Ammon's horn (tissue), 1 donor: ENCODE results near the gene GLP1R.

Source experiments
- DNase-seq: peaks from one replicate; pipeline ENCODE4 v3.0.0-alpha.2; 2016; ENCODE audit warnings: low spot score

GLP1R gene

DNA sequence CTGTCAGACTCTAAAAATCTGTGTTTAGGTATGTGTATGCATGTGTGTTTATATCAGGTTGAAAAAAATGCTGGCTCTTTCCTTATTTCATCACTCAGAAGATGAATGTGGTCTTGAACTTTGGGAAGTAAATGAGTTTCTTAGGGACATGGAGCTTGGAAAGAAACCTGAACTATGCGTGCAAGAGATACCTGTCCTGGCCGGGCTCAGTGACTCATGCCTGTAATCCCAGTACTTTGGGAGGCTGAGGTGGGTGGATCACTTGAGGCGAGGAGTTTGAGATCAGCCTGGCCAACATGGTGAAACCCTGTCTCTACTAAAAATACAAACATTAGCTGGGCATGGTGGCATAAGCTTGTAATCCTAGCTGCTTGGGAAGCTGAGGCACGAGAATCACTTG is 4.4 kb upstream of the GLP1R start:
- DNase-seq = no peak

GRCh38 chr6:39047434-39048327 is 900 bp upstream of the GLP1R start:
- DNase-seq = no peak

DNA sequence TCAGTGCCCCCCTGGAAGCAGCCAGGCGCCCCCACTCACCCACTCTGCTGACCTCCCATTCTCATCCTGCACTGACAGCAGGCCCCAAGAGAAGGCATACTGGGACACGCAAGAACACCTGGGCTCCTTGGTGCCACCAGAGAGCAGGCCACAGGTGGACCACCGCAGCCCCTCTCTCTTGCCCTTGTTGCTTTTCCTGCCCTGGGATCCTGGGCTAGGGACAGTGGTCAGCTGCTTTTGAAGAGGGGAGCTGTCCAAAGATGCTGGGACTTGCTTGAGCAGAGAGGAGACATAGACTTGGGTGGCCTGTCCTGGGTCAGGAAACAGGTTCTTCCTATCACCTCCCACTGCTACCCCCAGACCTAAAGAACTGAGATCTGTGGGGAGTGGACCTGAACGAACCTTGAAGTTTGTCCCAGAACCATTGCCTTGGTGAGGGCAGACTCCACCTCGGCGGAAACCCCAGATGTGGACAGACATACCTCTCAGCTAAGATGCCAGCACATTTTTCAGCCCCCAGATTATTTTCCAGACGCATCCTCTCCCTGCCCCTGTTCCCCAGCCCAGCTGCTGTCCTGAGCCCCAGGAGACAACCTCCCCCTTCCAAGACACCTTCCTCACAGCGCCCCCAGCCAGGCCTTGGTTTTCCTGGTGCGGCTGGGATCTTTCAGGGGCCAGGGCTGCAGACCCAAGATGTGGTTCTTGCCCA is 1.1 kb downstream of the GLP1R start:
- DNase-seq = no peak

GRCh38 chr6:39050453-39051112 is 2.0 kb downstream of the GLP1R start:
- DNase-seq = no peak

DNA sequence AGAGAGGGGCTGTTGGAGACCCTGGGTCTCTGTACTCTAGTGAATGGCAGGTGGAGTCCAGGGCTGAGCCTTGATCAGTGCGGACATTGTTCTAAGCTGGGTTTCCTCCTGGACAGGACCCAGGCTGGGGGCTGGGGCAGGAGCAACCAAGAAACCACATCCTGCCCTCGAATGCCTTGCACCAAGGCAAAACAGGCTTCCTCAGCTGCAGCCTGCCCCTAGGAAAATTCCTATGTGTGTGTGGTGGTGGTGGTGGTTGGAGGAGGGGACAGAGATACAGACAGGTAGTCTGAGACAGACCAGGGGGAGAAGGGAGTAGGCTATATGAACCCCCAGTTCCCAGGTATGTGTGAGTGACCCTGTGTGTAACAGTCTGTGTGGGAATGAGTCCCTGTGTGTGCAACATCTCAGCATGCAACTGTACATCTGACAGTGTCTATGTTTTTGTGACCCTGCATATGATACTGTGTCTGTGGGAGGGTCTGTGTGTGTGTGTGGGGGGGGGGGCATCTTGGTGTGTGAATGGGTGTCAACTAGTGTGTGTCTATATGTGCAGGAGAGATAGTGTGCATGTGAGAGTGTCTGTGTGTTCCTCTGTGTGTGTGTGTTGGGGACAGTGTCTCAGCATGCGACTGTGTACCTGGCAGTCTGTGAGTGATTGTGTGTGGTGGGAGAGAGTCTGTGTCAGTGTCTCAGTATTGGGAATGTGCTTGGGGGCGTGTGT is 3.0 kb downstream of the GLP1R start:
- no peak for DNase-seq

GRCh38 chr6:39053016-39053624 is 4.5 kb downstream of the GLP1R start:
- DNase-seq = no peak

DNA sequence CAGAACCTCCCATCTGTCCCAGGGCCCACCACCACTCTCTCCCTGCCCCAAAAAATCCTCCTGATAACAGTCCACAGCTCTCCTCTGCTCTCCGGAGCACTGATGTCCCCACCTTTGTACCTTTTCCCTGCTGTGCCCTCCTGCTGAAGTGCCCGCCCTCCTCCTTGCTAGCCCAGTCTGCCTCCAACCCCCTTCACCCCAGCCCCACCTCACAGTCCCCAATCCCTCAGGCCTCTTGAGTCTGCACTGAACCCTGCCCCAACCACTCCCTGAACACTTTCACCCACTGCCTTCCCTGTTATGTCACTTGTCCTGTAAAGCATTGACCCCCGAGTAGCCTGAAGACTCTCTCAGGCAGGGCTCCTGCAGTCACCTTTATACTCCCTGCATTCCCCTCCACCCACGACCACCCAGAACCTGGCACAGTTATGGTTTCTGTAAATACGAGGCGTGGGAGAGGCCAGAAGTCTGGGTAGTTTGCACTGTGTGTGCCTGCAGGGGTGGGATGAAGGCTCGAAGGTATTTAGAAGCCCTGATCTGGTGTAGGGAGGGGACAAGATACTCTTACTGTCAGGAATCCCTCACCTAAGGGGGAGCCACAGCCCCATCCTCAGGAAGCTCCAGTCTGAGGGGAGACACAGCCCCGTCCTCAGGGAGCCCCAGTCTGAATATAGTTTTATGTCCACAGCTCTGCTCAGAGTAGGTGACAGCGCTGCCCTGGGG is 5.4 kb downstream of the GLP1R start:
- DNase-seq = no peak

GRCh38 chr6:39054577-39055142 is 6.1 kb downstream of the GLP1R start:
- no peak for DNase-seq

DNA sequence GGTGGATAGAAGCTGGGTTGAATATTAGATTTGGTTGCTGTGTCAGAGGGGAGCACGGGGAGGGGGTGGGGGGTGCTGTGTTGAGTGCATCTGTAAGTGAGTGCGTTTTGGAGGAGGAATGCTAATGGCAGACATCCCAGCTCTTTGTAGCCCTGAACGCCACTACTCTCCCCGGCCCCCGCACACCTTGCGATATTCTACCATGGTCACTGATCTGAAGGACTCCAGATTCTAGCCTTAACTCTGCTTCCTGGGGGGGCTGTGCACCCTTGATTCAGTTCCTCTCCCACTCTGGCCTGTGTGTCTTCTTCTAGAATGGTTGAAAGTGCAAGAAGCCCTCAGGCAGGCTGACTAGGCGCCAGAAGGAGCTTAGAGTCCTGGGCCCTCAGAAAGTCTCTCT is 7.1 kb downstream of the GLP1R start:
- DNase-seq = no peak

DNA sequence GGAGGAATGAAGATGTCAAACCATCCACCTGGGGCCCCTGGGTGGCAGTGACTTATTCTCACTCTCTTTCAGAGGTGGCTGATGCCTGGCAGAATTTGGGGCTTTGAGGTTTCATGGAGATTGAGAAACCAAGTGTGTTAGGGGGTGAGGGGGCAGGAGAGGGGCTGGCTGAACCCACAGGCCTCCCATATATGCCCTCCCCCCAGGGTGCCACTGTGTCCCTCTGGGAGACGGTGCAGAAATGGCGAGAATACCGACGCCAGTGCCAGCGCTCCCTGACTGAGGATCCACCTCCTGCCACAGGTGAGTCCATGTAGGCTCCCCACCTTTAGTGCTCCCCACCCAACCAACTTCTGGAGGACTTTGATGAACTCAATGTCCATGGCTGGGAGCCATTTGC is 7.6 kb downstream of the GLP1R start:
- no peak for DNase-seq

- no peak for DNase-seq
Observed at GRCh38 chr6:39056681-39057080, 8.1 kb downstream of the GLP1R start.

GRCh38 chr6:39057251-39058155 is 8.9 kb downstream of the GLP1R start:
- no peak for DNase-seq

DNA sequence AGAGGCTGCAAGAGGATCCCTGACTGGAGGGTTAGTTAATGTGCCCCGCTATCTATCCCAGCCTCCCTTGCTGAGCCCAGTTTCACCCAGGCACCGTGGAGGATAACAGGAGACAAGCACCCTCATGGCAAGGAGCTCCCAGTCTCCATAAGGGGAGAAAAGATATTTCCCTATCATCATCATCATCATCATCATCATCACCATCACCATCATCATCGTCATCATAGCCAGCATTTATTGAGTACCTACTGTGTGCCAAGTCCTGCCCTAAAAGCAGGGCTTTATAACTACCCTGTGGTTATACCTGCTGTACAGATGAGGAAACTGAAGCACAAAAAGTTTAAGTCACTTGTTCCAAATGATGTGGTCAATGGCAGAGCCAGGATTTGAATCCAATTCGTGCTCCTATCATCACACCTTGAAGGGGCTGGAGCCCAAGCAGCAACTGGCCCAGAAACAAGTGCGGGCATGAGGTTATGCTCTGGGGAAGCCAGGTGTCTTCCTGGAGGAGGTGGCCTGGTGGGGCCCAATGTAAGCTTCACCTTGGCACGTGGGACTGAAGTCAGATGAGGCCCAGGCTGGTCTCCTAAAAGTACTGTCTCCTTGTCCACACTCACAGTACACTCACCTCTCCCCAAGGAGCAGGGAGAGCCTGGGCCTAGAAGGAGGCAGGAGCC is 10.0 kb downstream of the GLP1R start:
- no peak for DNase-seq

- DNase-seq = no peak
Observed at GRCh38 chr6:39059496-39060310, 11.1 kb downstream of the GLP1R start.

- DNase-seq = no peak
Observed at GRCh38 chr6:39060467-39061160, 12.0 kb downstream of the GLP1R start.

GRCh38 chr6:39061182-39061581 is 12.6 kb downstream of the GLP1R start:
- DNase-seq = no peak

GRCh38 chr6:39061588-39061987 is 13.0 kb downstream of the GLP1R start:
- no peak for DNase-seq
